ENCODE results near the gene EML1.

DNA sequence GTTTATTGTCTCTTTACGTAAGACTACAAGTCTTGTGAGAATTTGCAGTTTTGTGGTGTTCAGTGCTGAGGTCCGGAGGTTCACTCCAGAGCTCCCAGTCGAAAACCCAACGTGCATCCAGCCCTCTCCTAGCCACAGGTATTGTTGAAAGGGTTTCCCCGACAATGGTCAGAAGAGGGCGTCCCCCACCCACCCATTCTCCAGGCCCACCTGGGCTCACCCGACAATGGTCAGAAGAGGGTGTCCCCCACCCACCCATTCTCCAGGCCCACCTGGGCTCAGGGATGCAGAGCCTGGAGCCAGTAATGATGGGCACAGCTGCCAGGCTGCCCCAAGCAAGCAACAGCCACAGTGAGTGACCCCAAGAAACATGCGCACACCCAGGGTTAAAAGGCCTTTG lies 145.2 kb downstream of the EML1 start:
- TF ChIP-seq CTCF (IDR thresholded peaks at IDR 0.05; ENCODE audit: poor library complexity, severe bottlenecking): no peak
- no peak for TF ChIP-seq RAD21 (conservative IDR thresholded peaks at IDR 0.05)
- no peak for TF ChIP-seq EZH2 (IDR thresholded peaks at IDR 0.05; ENCODE audit: borderline replicate concordance, insufficient read depth, low read length, poor library complexity, severe bottlenecking)
- TF ChIP-seq MXI1 (conservative IDR thresholded peaks at IDR 0.05; ENCODE audit: poor library complexity, severe bottlenecking): no peak
- TF ChIP-seq POLR2AphosphoS5 (IDR thresholded peaks at IDR 0.05): no peak
- TF ChIP-seq REST (IDR thresholded peaks at IDR 0.05; ENCODE audit: borderline replicate concordance): no peak
- TF ChIP-seq EP300 (conservative IDR thresholded peaks at IDR 0.05; ENCODE audit: poor library complexity, severe bottlenecking): no peak
- no peak for TF ChIP-seq SMC3 (conservative IDR thresholded peaks at IDR 0.05; ENCODE audit: poor library complexity)

Measured in neural cell (in vitro differentiated cells).